SKM-1 treated with dmso at 0.1 percent for 144 hours (cell line): ENCODE measurements around the gene IPO13.
A peak's percentile ranks its signal among the peaks of the same experiment; 100 is the strongest.

Experiments
- DNase-seq: peaks from one replicate; lab custom pipeline; 2025; ENCODE audit not compliant: unreplicated experiment; lab: John Stamatoyannopoulos, UW

The IPO13 gene

GRCh38 chr1:43971336-43971980, 24.7 kb downstream of the IPO13 start:
- DNase-seq: no peak

- no peak for DNase-seq
These were observed 27.3 kb downstream of the IPO13 start for GRCh38 chr1:43973981-43974442.

GRCh38 chr1:43974443-43975248, 27.9 kb downstream of the IPO13 start, which contains the start of gene ATP6V0B:
Gene ATP6V0B, plus strand, starts transcription at chr1:43974960. Its CDS starts 81 bp downstream, at chr1:43975041.
- peak; percentile 89 for DNase-seq

DNA sequence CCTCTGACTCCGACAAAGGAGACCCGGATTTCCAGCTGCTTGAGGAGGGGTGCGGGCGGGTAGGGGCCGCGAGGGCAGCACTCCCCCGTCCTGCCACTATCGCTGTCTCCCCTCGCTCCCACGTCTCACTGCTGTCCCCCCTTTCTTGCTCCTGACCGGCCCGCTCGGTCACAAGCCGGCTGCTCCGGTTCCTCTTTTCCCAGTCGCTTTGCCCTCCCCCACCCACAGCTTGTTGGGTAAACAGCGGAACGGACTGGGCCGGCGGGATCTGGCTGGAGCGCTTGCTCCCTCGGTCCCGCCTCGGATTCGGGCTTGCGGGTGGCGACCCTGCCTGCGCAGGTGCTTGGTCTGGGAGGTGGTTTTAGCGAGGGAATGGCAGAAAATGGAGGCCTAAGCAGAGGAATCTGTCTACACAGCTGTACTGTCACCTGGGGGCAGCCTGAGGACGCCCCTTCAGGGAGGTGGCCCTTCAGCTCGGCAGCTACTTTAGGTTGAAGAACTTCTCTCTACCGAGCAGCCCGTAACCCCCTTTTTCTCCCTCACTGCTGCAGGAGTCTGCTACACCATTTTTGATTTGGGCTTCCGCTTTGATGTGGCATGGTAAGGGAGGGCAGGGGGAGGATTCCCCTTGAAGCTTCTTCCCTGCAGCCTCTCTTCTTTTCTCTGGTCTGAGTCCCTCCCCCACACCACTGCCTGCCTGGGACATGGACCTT, 28.7 kb downstream of the IPO13 start:
- peak; percentile 51 for DNase-seq

- no peak for DNase-seq
These were observed 29.3 kb downstream of the IPO13 start for GRCh38 chr1:43976045-43976444.

DNA sequence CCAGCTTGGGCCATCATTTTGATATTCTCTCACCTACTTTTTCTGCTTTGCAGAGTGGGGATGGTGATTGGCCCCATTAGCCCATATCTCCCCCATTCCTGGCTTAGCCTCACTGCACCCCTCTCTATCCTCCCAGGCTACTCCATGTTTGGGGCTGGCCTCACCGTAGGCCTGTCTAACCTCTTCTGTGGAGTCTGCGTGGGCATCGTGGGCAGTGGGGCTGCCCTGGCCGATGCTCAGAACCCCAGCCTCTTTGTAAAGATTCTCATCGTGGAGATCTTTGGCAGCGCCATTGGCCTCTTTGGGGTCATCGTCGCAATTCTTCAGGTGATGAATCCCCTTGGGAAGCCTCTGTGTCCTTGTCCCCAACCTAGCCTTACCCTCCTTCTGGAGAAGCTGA, 30.1 kb downstream of the IPO13 start:
- DNase-seq: no peak

GRCh38 chr1:43977376-43978263, 30.9 kb downstream of the IPO13 start:
- no peak for DNase-seq

GRCh38 chr1:43978264-43978550, 31.5 kb downstream of the IPO13 start:
- DNase-seq: no peak

- no peak for DNase-seq
These were observed 32.0 kb downstream of the IPO13 start, which contains the start of gene B4GALT2 for GRCh38 chr1:43978551-43979260. Gene B4GALT2, plus strand, starts transcription at chr1:43979210. Its CDS starts 1,951 bp downstream, at chr1:43981161.

GRCh38 chr1:43979261-43979527, 32.4 kb downstream of the IPO13 start:
- no peak for DNase-seq

DNA sequence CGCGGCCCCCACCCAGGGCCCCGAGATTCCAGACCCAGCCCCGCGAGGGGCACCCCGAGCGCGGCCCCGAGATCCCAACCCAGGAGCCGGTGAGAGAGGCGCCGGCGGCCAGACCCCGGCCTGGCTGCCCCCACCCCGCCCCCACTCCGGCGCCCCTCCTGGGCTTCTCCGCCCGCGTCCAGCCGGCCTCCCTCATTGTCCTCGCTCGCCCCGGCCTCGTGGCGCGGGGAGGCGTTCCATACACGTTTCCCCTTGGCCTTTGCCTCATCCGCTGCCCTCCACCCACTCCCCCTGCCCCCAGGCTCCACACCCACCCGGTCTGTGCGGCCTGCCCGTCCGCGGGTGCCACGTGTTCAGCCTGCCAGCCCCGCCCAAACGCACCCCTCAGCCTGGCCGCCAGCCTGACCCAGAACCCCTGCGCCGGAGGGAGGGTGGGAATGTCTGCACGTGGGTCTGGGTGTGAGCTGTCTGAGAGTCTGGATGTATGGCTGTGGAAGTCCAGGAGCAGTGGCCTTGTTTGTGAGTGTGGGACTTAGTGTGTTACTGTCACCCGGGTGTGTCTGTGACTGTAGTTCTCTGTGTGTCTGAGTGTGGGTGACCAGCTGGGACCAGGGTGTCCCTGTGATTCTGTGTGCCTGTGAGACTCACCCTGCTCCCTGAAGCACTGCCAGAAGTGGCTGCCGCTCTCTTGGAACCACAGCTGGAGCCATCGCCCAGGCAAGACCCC, 32.9 kb downstream of the IPO13 start:
- peak; percentile 30 for DNase-seq

- no peak for DNase-seq
These were observed 33.7 kb downstream of the IPO13 start for GRCh38 chr1:43980255-43981134.

GRCh38 chr1:43981135-43981491, 34.4 kb downstream of the IPO13 start:
- no peak for DNase-seq

GRCh38 chr1:43981636-43982035, 34.9 kb downstream of the IPO13 start:
- DNase-seq: no peak

DNA sequence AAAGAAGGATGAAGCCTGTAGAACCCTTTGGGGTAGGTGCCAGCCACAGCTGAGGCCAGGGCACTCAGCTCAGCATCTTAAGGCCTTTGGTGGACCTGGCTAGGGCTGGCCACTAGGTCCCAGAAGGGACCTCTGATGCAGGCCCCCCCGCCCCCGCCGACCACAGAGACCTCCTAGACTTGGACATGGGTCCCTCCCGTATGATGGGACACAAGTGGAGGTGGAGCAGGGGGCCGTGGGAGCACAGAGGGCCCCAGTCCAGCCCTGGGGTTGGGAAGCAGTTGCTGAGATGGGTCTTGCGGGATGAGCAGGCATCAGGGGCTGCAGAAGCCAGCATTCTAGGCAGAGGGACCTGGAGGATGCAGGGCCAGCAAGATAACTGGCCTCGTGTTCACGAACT, 35.5 kb downstream of the IPO13 start:
- DNase-seq: no peak

DNA sequence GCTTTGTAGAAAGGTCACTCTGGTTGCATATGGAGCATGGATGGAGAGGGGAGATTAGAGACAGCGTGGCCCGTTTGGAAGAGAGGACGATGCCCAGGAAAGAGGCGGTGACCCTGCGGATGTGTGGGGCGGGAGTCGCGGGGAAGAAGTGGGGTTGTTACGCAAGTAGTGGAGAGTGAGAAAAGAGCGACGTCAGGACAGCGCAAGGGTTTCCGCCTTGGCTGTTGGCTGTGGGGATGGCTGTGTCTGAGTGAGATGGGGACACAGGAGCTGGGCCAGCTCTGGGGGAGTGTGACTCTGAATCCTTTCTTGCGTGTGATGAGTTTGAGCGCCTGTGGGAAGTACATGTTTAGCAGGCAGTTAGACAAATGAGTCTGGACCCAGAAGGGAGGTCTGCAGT, 36.1 kb downstream of the IPO13 start:
- no peak for DNase-seq

DNA sequence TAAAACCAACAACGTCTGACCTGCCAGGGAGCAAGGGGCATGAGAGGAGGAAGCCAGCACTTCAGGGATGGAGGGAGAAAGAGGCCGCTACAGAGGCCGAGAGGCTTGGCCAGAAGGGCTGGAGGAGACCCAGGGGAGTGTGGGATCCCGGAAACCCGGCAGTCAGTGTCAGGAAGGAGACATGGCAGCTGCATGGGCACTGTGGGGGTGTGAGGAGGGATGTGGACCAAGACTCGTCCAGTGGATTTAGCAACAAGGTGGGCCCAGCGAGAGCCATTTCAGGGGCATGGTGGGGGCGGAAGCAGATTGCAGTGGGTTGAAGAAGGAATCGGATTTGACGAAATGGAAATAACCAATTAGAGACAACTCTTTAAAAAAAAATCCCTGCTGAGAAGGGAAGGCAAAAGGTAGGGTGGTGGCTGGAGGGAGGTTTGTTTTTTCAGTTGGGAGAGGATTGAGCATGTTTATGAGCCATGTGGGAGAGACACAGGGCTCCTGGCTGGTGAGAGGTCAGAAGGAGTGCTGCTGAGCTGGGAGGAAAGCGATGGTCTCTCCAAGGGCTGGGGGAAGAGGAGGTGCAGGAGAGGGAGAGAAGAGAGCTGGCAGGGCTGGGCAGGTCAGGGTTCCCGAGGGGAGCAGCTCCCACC, 36.6 kb downstream of the IPO13 start:
- no peak for DNase-seq

- DNase-seq: no peak
These were observed 38.1 kb downstream of the IPO13 start for GRCh38 chr1:43984855-43985254.
